WTC11 (cell line): ENCODE results near the gene GPC5. TPM values are rescaled to one million over a fixed set of nuclear protein-coding genes. Genes with fewer than 3 reads are reported as not detected.

Experiments
- ATAC-seq: fragments of 200-7000 bp; cut with Tn5 transposase; 2 replicates; pipeline ENCODE4 v1.10.0; 2021; ENCODE audit warnings: mild to moderate bottlenecking, moderate library complexity
- CTCF ChIA-PET: fragments of 300-600 bp; sonication (Branson Sonifier 250); formaldehyde crosslinking; loops from one replicate; lab custom pipeline; 2021; ENCODE audit warnings: antibody characterized with exemption; lab: Charles Lee
- POLR2A ChIA-PET: fragments of 350-600 bp; sonication (Branson Sonifier 250); formaldehyde crosslinking; loops from one replicate; lab custom pipeline; 2021; ENCODE audit warnings: antibody characterized with exemption; lab: Charles Lee
- DNase-seq: peaks from one replicate; pipeline ENCODE4 v3.0.0; 2021; ENCODE audit warnings: low spot score
- H3K27ac Mint-ChIP-seq: 2 replicates; pipeline ENCODE4 v1.8.0; 2021; ENCODE audit warnings: mixed read lengths
- H3K27me3 Mint-ChIP-seq: 2 replicates; pipeline ENCODE4 v1.8.0; 2021; ENCODE audit warnings: low read depth, mild to moderate bottlenecking, moderate library complexity, mixed read lengths
- H3K36me3 Mint-ChIP-seq: 2 replicates; pipeline ENCODE4 v1.8.0; 2021; ENCODE audit warnings: mixed read lengths
- H3K4me1 Mint-ChIP-seq: 2 replicates; pipeline ENCODE4 v1.8.0; 2022; ENCODE audit warnings: mixed read lengths
- H3K4me3 Mint-ChIP-seq: 2 replicates; pipeline ENCODE4 v1.8.0; 2021; ENCODE audit warnings: mild to moderate bottlenecking, moderate library complexity, mixed read lengths
- H3K9me3 Mint-ChIP-seq: 2 replicates; pipeline ENCODE4 v1.8.0; 2021; ENCODE audit warnings: mixed read lengths
- FOXP1 ChIP-seq: sonication (generic); formaldehyde crosslinking; IDR thresholded peaks from 2 replicates; pipeline ENCODE4 v1.8.0; 2022; ENCODE audit warnings: missing genetic modification reagents, mild to moderate bottlenecking, moderate library complexity, borderline replicate concordance
- GABPB1 ChIP-seq: sonication (generic); formaldehyde crosslinking; IDR thresholded peaks from 2 replicates; pipeline ENCODE4 v1.8.1; 2023; ENCODE audit warnings: mild to moderate bottlenecking, missing genetic modification reagents
- HMGA2 ChIP-seq: fragments of 250-450 bp; sonication (Bioruptor Pico); IDR thresholded peaks from 2 replicates; pipeline ENCODE4 v1.4.0; 2021; ENCODE audit warnings: mild to moderate bottlenecking, moderate library complexity
- MXD4 ChIP-seq: fragments of 250-450 bp; sonication (Bioruptor Pico); IDR thresholded peaks from 2 replicates; pipeline ENCODE4 v1.8.0; 2021; ENCODE audit warnings: mild to moderate bottlenecking, moderate library complexity, borderline replicate concordance
- NFATC4 ChIP-seq: fragments of 250-450 bp; sonication (Bioruptor Pico); IDR thresholded peaks from 2 replicates; pipeline ENCODE4 v1.9.0; 2021; ENCODE audit warnings: mild to moderate bottlenecking
- ZNF671 ChIP-seq: fragments of 250-450 bp; sonication (Bioruptor Pico); IDR thresholded peaks from 2 replicates; pipeline ENCODE4 v1.8.0; 2021; ENCODE audit warnings: mild to moderate bottlenecking
- total RNA-seq: library from RNA; stranded (reverse); gene quantifications from 3 replicates; pipeline ENCODE4 v1.2.3, GENCODE V29; 2021
- TF ChIP-seq, protein P1 (sequence below): sonication (generic); formaldehyde crosslinking; IDR thresholded peaks from 2 replicates; pipeline ENCODE4 v1.8.1; 2023; ENCODE audit warnings: mild to moderate bottlenecking, missing genetic modification reagents
- TF ChIP-seq, protein P2 (sequence below): sonication (generic); formaldehyde crosslinking; IDR thresholded peaks from 2 replicates; pipeline ENCODE4 v1.8.1; 2022; ENCODE audit warnings: mild to moderate bottlenecking, missing genetic modification reagents, moderate library complexity, borderline replicate concordance
- TF ChIP-seq, protein P3 (sequence below): fragments of 250-450 bp; sonication (Bioruptor Pico); IDR thresholded peaks from 2 replicates; pipeline ENCODE4 v1.9.0; 2021; ENCODE audit warnings: mild to moderate bottlenecking, borderline replicate concordance
- TF ChIP-seq, protein P4 (sequence below): fragments of 250-450 bp; sonication (Bioruptor Pico); conservative IDR thresholded peaks from 2 replicates; pipeline ENCODE4 v1.9.0; 2021; ENCODE audit warnings: mild to moderate bottlenecking
- TF ChIP-seq, protein P5 (sequence below): fragments of 250-450 bp; sonication (Bioruptor Pico); IDR thresholded peaks from 2 replicates; pipeline ENCODE4 v1.9.0; 2021; ENCODE audit warnings: mild to moderate bottlenecking
- TF ChIP-seq, protein P6 (sequence below): fragments of 250-450 bp; sonication (Bioruptor Pico); IDR thresholded peaks from 2 replicates; pipeline ENCODE4 v1.9.0; 2021; ENCODE audit warnings: mild to moderate bottlenecking

The GPC5 gene
- total RNA-seq, 1 experiment from 2014 or later, result 0.46 TPM

DNA sequence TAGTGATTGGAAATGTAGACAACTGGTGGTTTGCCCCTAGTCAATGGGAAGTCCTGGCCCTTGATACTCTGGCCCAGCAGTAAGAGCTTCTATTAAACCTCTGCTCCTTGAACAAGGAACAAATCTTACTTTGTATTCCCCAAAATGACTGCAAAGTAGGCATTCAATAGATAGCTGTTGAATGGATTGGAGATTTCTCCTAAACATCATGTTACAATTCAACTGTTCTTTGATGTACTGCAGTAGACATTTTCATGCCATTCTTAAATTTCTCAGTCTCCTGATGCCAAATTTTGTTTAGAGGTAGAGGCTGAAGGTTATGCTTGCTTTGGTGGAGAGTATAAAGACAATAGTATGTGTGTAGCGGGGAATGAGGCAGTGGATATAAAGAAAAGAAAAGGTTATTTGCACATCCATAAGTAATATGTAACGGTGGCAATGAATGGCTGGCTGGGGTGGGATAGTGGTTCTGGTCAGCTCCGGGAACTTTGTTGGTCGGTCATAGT is 38.1 kb upstream of the GPC5 start (continued):
- TF ChIP-seq, protein P1, sequence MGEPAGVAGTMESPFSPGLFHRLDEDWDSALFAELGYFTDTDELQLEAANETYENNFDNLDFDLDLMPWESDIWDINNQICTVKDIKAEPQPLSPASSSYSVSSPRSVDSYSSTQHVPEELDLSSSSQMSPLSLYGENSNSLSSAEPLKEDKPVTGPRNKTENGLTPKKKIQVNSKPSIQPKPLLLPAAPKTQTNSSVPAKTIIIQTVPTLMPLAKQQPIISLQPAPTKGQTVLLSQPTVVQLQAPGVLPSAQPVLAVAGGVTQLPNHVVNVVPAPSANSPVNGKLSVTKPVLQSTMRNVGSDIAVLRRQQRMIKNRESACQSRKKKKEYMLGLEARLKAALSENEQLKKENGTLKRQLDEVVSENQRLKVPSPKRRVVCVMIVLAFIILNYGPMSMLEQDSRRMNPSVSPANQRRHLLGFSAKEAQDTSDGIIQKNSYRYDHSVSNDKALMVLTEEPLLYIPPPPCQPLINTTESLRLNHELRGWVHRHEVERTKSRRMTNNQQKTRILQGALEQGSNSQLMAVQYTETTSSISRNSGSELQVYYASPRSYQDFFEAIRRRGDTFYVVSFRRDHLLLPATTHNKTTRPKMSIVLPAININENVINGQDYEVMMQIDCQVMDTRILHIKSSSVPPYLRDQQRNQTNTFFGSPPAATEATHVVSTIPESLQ (CRISPR knock-in tag), result no peak
- TF ChIP-seq HMGA2 (CRISPR knock-in tag), result no peak
- TF ChIP-seq, protein P2, sequence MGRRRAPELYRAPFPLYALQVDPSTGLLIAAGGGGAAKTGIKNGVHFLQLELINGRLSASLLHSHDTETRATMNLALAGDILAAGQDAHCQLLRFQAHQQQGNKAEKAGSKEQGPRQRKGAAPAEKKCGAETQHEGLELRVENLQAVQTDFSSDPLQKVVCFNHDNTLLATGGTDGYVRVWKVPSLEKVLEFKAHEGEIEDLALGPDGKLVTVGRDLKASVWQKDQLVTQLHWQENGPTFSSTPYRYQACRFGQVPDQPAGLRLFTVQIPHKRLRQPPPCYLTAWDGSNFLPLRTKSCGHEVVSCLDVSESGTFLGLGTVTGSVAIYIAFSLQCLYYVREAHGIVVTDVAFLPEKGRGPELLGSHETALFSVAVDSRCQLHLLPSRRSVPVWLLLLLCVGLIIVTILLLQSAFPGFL (CRISPR knock-in tag), result no peak
- TF ChIP-seq, all 79 proteins: peak for 5

DNA sequence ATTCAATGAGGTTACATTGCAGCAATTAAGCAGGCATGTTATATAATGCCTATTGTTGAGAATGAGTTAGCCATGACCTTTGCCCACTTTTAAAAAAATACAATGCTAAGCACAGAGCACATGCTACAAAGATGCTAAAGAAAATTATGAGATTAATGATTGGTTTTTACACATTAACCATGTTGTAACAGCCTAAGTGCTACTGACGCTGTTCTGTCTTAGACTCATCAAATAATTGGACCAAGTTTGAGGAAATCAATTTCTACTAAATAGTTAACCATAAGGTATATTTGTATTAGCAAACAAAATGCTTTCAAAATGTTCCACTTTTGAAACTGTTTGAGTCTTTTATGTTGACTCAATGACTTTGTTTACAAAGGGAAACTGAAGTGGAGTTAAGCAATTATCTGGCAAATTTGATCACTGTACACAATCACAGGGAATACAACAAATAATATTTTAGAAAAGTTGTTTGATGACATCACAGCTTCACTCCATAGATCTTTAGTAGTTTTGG is 36.6 kb upstream of the GPC5 start:
- DNase-seq (no peak), ATAC-seq (no peak)
- Mint-ChIP-seq H3K4me1 (peaks cover 3% of the 10 kb centered on the region; the same call in 1 of the 2 replicates), H3K9me3 (no peaks in the 10 kb centered on the region), H3K27ac (no peak overlapping the region), H3K27me3 (no peaks in the 10 kb centered on the region), H3K4me3 (no peak overlapping the region), H3K36me3 (peaks cover 11% of the 10 kb centered on the region)
- ChIA-PET CTCF (no interaction called here), POLR2A (no interaction called here)
- TF ChIP-seq ZNF671 (CRISPR knock-in tag) (0 out of 2 replicates have a peak, but pooled peaks have one; percentile 14), FOXP1 (CRISPR knock-in tag) (no peak), GABPB1 (CRISPR knock-in tag) (peak; percentile 57), NFATC4 (peak; percentile 53; the same call in 1 of the 2 replicates)
- TF ChIP-seq, protein P3, sequence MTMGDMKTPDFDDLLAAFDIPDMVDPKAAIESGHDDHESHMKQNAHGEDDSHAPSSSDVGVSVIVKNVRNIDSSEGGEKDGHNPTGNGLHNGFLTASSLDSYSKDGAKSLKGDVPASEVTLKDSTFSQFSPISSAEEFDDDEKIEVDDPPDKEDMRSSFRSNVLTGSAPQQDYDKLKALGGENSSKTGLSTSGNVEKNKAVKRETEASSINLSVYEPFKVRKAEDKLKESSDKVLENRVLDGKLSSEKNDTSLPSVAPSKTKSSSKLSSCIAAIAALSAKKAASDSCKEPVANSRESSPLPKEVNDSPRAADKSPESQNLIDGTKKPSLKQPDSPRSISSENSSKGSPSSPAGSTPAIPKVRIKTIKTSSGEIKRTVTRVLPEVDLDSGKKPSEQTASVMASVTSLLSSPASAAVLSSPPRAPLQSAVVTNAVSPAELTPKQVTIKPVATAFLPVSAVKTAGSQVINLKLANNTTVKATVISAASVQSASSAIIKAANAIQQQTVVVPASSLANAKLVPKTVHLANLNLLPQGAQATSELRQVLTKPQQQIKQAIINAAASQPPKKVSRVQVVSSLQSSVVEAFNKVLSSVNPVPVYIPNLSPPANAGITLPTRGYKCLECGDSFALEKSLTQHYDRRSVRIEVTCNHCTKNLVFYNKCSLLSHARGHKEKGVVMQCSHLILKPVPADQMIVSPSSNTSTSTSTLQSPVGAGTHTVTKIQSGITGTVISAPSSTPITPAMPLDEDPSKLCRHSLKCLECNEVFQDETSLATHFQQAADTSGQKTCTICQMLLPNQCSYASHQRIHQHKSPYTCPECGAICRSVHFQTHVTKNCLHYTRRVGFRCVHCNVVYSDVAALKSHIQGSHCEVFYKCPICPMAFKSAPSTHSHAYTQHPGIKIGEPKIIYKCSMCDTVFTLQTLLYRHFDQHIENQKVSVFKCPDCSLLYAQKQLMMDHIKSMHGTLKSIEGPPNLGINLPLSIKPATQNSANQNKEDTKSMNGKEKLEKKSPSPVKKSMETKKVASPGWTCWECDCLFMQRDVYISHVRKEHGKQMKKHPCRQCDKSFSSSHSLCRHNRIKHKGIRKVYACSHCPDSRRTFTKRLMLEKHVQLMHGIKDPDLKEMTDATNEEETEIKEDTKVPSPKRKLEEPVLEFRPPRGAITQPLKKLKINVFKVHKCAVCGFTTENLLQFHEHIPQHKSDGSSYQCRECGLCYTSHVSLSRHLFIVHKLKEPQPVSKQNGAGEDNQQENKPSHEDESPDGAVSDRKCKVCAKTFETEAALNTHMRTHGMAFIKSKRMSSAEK (CRISPR knock-in tag), result no peak

DNA sequence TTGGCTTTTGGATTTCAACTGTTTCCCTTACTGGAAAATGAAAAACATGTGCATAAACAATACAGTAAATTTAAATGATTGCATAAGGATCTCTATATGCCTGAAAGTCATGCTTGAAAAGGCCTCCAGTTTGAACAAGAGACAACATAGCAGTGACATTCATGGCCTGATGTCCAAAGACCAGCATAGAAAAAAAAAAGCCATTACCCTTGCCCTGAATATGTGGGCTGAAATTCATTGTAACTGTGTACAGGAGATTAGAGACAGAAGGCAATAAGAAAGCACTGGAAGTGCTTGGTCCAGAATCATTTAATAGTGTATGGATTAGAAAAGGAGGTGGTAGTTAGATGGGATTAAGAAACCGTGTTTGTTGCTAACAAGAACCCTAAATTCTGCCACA is 35.5 kb upstream of the GPC5 start:
- ATAC-seq (no peak), DNase-seq (no peak)
- POLR2A ChIA-PET, result no interaction called here
- TF ChIP-seq, protein P1 (CRISPR knock-in tag), result no peak
- TF ChIP-seq, protein P4, sequence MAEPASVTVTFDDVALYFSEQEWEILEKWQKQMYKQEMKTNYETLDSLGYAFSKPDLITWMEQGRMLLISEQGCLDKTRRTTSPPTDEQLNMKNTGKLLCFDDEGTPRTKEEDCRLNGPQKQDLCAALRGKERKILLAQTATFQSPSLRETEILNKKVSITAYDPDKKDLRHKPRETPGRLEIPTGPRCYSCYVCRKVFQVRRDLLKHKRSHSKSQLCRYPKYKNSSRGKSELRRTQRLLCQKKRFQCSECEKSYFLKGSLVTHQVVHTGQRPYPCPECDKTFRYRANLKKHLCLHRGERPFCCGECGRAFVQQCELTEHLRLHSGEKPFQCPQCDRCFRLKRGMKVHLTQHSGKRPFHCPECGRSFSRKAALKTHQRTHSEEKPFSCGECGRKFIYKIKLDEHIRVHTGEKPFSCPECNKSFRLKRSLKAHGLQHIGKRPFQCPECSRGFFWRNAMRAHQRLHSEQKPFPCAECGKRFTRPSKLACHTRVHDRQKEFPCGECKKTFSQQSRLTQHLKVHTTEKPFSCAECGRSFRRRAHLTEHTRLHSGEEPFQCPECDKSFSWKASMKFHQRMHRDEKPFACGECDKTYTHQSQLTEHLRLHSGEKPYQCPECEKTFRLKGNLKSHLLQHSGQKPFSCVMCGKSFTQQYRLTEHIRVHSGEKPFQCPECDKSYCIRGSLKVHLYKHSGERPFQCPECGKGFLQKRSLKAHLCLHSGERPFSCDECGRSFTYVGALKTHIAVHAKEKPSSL (CRISPR knock-in tag), result peak; percentile 44; the same call in 1 of the 2 replicates
- TF ChIP-seq, protein P5, sequence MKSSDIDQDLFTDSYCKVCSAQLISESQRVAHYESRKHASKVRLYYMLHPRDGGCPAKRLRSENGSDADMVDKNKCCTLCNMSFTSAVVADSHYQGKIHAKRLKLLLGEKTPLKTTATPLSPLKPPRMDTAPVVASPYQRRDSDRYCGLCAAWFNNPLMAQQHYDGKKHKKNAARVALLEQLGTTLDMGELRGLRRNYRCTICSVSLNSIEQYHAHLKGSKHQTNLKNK (CRISPR knock-in tag), result peak; percentile 7; the same call in 1 of the 2 replicates
- TF ChIP-seq, protein P2 (CRISPR knock-in tag), result no peak
- TF ChIP-seq FOXP1 (CRISPR knock-in tag) (no peak), MXD4 (CRISPR knock-in tag) (no peak)
- TF ChIP-seq, protein P6, sequence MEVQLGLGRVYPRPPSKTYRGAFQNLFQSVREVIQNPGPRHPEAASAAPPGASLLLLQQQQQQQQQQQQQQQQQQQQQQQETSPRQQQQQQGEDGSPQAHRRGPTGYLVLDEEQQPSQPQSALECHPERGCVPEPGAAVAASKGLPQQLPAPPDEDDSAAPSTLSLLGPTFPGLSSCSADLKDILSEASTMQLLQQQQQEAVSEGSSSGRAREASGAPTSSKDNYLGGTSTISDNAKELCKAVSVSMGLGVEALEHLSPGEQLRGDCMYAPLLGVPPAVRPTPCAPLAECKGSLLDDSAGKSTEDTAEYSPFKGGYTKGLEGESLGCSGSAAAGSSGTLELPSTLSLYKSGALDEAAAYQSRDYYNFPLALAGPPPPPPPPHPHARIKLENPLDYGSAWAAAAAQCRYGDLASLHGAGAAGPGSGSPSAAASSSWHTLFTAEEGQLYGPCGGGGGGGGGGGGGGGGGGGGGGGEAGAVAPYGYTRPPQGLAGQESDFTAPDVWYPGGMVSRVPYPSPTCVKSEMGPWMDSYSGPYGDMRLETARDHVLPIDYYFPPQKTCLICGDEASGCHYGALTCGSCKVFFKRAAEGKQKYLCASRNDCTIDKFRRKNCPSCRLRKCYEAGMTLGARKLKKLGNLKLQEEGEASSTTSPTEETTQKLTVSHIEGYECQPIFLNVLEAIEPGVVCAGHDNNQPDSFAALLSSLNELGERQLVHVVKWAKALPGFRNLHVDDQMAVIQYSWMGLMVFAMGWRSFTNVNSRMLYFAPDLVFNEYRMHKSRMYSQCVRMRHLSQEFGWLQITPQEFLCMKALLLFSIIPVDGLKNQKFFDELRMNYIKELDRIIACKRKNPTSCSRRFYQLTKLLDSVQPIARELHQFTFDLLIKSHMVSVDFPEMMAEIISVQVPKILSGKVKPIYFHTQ (CRISPR knock-in tag), result no peak
- H3K4me3 Mint-ChIP-seq, result no peak overlapping the region
- H3K4me1 Mint-ChIP-seq, result peaks cover 3% of the 10 kb centered on the region; the same call in 1 of the 2 replicates
- H3K27me3 Mint-ChIP-seq, result no peaks in the 10 kb centered on the region
- H3K9me3 Mint-ChIP-seq, result no peaks in the 10 kb centered on the region
- H3K36me3 Mint-ChIP-seq, result peaks cover 11% of the 10 kb centered on the region
- H3K27ac Mint-ChIP-seq, result no peak overlapping the region; the same call in 1 of the 2 replicates
- CTCF ChIA-PET, result no interaction called here
